CMK (cell line): Measurements from ENCODE around the gene CUEDC1.
"Not testable (repeated sequence)": the region's sequence is repeated elsewhere in the genome, so short reads cannot be mapped to it uniquely, and the experiment has no call there.

Source experiments
- DNase-seq: peaks from one replicate; pipeline ENCODE4 v3.0.0-alpha.2; 2010; ENCODE audit warnings: low read depth

CUEDC1 gene

DNA sequence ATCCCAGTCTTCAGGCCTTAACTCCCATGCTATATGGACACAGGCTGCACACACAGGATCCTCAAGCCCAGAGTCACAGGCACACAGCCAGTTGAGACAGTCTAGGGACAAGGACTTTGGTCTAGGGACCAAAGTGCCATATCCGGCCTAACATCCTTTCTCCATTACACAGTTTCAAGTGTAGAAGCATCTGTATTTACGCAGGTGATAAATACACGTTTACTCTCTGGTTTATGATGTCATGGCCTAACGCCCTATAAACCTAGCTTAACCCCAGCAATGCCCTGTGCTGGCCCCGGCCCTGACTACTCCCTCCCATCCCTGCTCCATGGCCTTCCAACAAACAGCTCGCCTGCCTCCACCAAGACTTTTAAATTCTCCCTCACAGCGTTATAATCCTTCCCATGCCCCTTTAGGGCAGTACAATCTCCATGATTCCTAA, 17.1 kb downstream of the CUEDC1 start:
- no peak for DNase-seq

DNA sequence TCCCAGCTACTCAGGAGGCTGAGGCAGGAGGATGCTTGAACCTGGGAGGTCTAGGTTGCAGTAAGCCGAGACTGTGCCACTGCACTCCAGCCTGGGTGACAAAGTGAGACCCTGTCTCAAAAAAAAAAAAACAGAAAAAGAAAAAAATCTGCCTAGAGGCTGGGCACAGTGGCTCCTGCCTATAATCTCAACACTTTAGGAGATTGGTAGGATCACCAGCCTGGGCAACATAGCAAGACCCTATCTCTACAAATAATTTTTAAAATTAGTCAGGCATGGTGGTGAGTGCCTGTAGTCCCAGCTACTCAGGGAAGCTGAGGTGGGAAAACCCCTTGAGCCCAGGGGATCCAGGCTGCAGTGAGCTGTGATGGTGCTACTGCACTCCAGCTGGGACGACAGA, 17.7 kb downstream of the CUEDC1 start:
- DNase-seq: no peak

DNA sequence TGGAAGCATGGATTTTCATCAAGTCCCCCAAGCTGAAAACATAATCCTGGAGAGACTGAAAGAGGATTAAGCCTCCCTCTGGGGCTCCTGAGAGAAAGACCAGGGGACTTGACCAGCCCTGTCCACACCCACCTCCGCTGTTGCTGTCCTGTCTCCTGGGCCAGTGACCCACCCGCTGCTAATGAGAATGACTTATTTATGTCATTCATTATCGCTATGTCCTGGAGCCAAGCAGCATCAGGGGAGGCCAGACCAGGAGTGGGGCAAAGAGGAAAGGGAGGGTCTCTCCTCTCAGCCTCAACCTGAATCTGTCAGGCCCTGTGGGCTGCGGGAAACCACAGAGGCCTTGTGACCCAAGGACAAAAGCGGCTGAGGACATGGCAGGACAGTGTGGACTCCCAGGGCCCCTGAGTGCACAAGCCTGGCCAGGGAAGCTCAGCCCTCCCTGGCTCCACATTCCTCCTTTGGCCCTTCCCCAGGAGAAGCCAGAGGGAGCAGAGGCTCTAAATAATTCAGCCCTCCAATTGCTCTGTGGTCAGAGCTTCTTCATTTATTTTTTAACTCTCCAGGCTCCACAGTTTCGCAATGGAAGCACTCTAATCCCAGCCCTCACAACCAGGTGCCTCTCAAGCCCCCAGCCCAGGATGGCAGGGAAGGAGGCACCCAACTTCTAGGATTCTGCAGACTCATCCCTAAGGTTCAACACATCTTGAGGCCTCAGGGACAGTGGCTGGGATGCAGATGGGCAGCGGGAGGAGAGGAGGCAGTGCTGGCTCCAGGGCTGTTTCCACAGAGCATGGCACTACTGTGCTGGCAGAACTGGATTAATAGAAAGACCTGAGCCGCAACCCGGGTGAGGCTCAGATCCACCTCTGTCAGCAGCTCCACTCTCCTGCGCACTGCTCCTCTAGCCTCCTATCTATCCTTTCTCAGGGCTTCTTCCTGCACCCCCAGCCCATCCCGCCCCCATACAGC, 19.1 kb downstream of the CUEDC1 start:
- DNase-seq: no peak

DNA sequence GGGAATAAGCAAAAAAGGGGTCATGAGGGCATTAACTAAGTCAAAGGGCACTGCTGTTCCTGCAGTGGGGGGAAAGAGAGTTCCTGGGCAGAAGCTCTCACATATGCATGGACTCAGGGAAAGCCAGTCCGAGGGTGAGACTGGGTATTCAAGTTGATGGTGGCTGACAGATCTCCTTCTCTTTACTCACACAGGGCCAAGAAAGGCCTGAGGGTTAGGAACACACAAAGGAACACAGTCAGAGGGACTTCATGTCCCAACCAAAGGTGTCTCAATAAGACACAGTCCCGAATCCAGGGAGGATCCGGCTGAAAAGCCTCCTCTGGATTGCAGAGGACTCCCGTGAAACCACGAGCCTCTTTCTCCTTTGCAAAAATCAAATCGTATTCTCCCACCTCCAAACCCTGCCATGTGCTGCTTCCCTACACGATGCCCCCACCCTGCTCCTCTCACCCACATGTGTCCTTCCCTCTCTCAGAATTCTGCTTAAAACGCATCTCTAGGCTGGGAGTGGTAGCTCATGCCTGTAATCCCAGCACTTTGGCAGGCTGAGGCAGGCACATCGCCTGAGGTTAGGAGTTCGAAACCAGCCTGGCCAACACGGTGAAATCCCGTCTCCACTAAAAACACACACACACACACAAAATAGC, 23.6 kb downstream of the CUEDC1 start:
- DNase-seq: no peak

DNA sequence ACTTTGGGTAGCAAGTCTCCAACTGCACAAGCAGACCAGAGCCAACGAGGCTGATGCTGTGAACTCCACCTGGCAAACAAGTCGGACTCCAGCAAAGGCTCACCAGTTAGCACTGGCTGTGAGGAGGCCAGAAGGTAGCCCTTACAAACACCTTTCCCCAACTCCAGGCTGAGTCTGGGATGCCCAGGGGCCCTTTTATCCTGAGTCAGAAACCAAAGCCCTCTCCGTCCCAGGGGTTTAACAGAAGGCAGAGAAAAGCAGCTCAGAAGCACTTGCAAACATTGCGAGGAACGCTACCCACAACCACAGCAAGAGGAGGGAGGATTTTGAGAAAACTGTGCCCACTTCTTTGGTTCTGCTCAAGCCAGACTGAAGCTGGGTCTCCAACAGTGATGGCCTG, 25.0 kb downstream of the CUEDC1 start:
- DNase-seq: no peak

DNA sequence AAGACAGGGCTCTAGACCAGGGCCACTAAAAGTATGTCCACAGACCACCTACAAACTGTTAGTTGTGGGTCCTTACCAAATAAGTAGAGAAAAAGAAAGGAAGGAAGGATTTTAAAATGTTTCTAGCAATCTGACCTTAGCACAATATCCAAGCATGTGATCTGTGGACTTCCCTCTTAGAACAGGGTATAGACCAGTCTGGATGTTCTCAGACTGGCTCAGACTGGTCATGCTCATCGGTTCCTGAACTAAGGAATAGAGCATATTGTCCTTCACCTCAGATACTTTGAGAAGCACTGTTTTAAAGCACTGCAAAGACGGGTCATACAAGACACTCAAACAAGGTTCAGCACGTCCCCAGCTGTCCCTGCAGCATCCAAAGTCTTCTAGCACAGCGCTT, 25.8 kb downstream of the CUEDC1 start:
- no peak for DNase-seq

DNA sequence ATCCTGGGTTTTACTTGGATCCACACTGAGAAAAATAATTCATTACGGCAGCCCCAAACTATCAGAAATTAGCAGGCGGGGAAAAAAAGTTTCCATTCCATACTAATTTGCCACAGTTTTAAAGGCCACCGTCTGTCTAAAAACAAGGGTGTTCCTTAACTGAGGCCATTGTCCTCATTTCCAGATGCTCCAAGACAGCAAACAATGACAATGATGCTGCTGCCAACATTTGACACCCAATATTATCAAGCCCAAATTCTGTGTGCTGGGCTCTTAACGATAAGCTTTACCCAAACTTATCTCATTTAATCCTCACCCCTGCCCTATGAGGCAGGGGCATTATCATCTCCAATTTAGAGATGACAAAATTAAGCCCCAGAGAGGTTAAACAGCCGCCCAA, 26.3 kb downstream of the CUEDC1 start:
- no peak for DNase-seq

DNA sequence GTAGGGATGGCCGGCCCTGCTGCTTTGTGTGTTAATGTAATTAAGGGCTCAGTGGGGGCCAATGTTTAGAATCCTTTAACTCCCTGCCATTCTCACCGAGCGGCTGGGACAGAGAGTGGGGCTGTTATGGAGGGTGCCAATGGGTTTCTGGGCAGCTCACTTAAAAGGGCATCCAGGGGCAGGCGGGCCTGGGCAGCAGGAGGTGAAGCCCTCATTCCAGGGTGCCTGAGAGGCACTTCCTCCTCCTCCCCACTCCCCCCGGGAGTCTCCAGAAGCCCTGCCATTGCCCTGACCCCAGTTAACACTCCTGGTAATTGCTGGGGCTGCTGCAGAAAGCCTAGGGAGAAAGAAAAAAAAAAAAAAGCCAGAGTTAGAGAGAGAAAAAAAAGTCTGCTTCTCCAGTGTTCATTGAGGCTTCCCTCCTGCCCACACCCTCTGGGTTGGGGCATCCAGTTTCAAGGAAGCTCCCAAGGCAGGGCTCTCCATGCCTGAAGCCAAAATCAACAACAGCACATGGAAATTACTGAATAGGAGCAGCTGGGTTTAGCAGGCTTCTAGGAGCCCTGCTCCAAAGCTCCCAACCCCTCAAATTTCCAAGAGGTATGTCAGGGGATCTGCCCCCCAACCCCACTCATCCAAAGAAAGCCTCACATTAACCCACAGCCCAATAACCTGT, 28.0 kb downstream of the CUEDC1 start:
- no peak for DNase-seq

DNA sequence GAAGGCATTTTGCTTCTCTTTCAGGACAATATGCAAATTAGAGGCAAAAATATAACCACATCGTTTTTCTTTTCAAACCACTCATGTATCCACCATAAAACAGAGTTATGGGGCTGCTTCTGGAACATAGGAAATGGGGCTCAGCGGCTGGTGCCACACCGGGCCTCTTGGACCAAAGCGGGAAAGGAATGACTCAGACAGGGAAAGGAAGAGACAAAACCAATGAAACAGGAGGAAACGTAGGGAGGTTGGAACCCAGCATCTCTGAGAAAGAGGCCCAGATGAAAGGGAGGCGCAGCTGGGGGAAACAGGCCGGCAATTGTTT, 28.5 kb downstream of the CUEDC1 start:
- no peak for DNase-seq

DNA sequence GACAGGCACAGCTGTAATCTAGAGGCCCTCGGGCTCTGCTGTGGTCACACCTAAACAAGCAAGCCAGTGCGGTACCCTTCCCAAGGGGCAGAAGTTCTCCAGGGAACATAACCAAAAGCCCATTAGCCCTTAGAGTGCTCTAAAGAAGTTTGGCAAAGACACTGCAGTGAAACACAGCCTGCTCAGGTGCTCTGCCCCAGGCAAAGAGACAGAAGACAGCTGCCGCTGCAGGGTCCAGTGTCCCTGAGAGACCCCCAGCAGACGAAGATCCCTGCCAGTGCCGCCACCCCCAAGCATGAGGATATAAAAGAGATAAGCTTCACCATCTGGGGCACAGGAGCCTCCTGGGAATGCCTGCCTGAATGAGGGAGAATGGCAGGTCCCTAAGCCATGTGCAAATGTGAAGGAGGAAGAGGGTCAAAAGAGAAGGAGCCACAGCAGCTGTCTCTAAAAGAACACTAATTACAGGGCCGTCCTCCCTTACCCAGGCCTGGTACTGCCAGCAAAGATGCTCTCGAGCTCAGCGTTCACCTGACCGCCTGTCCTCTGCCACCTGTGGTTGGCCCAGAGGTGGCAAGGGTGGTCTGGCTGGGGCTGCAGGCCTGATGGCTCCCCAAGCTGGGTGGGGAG, 29.7 kb downstream of the CUEDC1 start:
- no peak for DNase-seq

DNA sequence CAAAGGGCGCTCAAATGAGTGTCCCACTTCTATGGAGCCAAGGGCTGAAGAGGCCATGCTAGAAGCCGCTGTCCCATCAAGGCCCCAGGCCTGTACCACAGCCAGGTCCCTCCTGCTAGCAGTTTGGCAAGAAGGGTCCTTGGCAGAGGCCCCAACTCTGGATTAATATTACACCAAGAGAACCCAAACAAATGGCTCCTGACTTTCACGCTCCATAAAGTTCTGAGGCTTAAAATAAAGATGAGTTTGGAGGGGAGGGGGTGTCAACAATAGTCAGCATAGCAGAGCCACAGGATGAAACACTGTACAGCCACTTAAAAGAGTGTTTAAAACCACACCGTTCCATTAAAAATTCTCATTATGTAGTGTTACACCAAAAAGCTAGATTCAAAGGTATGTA, 30.5 kb downstream of the CUEDC1 start:
- DNase-seq: no peak

DNA sequence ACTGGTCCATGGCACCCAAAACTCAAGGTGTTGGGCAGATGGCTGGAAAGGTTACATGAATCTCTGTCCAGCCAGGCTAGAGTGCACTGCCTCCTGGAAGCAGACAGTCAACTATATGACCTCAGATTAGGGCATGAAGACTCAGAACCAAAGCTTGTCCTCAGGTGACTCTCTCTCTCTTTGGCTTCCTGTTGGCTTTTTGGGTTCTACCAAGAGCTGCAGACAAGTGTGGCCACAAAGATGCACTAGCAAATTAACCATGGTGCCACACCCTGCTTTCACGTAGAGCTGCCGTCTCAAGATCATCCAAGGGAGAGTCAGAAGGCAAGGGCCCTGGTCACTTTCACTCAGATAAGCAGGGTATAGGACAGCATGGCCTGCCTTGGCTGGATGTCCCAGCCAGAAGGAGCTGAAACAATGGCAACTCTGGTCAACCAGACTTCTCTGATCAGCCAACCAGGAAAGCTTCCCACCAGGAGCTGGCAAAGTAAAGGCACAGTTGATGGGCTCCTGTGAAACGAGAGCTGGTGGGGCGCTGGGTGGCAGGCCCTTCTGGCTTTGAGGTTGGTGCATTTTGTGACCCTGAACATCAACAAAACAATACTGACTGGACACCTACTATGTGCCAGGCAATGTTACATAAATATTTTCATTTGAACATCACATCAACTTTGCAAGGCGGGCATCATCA, 31.9 kb downstream of the CUEDC1 start:
- DNase-seq: no peak

DNA sequence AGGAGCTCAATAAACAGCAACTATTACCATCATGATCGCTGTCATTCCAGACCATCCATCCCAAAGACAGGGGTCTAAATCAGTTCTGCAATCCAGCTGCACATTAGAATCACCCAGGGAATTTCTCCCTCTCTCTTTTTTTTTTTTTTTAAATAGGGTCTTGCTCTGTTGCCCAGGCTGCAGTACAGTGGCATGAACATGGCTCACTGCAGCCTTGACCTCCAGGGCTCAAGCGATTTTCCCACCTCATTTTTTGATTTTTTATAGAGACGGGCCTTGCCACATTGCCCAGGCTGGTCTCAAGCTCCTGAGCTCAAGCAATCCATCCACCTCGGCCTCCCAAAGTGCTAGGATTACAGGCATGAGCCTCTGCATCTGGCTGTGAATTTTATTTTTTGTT, 32.5 kb downstream of the CUEDC1 start:
- DNase-seq: not testable (repeated sequence)

DNA sequence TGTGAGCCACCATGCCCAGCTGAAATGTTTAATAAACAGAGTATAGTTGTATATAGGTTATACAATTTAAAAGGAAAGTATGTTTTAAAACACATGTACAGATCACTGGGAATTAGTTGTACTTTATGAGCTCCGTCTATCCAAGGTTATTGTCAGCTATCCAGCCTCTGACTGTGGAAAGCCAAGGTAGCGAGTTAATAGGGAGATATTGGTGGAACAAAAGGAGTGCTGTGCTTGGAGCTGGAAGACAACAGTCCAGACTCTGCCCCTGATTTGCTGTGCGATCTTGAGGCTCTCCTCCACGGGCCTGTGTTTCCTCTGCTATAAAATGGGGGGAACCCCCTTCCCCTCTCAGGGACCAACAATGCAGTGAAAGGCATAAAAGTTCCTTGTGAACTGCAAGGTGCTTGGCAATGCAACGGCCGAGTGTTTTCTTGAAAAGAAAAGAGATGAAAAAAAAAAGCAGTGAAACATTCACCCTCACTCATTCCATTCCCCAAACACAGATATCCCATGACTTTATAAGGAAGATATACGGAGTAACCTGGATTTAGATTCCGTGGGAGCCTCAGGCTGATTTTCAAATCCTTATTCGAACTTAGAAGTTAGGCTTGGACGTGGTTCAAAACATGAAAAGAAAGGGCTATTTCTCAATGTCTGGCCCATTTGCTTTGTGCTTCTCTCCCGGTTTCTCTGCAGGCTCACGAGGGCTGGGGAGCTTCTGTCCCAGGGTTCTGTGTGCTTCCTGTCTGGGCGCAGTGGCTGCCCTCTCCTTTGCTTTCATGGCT, 34.1 kb downstream of the CUEDC1 start:
- DNase-seq: no peak

DNA sequence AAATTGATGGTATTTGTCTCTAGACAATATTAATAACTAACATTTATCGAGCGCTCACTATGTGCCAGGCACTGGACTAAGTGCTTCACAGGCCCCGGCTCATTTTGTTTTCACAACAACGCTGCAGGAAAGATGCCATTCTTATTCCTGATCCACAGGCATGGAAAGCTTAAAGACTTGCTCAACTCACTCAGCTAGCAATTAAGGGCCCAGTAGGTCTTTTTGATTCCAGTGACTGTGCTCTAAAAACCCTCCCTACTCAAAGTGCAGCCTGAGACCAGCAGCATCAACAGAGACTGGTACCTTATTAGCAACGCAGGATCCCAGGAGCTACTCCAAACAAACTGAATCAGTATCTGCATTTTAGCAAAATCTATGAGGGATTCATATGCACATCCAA, 35.3 kb downstream of the CUEDC1 start:
- no peak for DNase-seq

DNA sequence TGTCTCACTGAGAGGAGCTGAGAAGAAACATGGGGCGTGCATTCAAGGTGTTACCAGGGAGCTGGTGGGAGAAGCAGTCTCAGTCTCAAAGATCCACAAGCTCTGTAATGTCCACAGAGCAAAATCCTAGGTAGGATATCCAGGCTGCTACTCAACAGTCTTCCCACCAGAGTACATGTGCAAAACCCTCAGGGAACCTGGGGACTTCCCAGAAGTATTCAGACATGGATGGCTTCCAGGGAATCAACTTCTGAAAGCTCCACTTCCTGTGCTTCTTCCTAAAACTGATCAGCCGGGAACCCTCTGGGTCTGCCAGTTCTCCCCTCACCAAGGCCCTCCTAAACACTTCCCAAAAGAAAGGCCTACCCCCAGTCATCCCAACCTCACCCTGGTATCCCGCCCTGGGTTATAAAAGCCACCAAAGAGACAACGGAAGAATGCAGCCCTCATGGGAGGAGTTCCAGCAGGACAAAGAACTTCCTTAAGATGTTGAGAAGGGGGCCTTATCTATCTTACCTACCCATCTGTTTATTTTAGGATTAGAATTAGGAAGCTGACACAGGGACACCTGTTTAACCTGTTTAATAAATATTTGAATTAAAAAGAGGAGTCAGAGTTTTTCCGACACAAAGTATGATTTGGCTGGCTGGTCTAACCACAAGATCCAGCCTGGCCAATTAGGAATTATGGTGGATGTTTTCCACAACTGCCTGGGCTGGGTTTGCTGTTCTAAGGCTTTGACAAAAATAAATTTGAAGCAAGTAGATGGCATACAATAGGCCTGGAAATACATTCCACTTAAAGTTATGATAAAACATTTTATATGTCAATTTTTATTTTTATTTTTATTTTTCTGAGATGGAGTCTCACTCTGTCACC, 37.0 kb downstream of the CUEDC1 start:
- no peak for DNase-seq

DNA sequence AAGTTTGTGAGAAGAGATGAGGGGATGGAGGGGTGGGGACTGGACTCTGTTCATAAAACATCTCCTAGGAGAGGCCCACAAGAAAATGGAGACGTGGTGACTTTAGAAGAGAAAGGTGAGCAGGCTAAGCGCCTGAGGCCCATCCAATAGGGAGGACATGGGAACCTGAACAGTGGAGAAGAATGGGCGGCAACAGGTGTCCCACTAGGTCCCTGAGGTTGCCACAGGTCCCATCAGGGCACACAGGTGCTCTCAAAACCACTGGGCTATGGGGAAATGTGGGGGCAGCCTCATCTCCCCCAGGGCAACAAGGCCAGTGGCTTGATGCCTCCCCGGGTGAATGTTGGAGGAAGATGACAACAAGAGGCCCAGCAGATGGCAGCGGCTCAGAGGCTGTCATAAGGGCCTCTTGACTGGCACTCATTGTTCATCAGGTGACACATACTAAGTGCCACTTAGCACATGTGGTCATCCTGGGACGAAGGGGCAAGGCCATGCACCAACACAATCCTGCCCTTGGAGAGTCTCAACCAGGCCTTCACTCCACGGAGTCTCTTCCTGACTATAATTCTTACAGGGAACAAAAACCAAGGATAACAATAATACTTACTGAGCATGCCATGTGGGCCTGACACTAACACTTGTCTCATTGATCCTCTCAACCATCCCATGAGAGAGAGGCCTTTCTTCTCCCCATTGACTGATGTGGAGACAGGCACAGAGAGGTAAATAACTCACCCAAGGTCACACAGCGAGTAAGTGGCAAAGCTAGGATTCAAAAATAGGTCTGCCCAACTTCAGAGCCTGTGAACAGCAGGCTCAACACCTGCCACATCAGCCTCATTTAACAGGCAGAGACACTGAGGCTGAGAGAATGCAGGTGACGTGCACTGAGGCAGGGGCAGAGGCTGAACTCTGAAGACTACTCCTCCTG, 38.0 kb downstream of the CUEDC1 start:
- no peak for DNase-seq

DNA sequence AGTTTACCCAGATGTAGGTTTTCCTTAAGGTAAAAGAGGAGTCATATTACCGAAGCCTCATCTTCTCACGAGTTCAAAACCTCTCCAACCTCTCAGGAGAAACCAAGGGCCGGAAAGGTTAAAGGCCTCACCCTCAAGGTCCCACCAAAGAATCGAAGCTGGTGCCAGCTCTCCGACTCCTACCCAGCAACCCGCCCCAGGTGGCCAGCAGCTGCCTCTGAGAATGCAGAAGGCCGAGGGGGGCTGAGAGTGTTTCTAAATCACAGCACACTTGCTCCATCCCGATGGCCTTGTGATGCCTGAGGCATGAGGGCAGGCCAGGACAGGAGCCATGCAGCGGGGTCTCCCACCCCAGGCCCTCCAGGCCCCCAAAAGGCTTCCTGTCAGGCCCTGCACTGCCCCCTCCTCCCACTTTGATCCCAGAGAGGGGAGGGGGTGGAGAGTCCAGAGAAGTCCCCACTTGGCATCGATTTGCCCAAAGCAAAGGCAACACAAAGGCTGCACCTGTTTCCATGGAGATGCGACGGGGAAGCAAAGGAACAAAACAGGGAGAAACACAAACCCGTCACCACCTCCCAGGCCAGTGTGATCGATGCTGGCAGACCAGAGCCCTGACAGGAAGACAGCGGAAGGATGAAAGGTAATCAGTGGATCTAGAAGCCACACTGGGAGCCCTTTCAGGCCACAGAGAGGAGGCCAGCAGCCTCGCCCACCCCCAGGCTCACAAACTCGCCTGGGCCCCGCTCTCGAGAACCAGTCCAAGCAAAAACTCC, 39.0 kb downstream of the CUEDC1 start:
- DNase-seq: no peak
